Stimulated activated CD4-positive, alpha-beta T cell treated with anti-CD3 and anti-CD28 coated beads, TNF-alpha, amount 100 ng/mL, for 48 hours (primary cell): ENCODE data around the gene CHERP.
"Not testable (repeated sequence)": the region's sequence is repeated elsewhere in the genome, so short reads cannot be mapped to it uniquely, and the experiment has no call there.

Source experiments
- DNase-seq, 3 donors: peaks; one replicate each; pipeline ENCODE4 v3.0.0-alpha.2; 2020; ENCODE audit warnings: low read depth in 3 of 3

The CHERP gene

GRCh38 chr19:16476401-16476800, 65.8 kb downstream of the CHERP start:
- no peak for DNase-seq

- no peak for DNase-seq
Measured at GRCh38 chr19:16473875-16474392, 68.3 kb downstream of the CHERP start.

GRCh38 chr19:16472992-16473391, 69.2 kb downstream of the CHERP start:
- no peak for DNase-seq

GRCh38 chr19:16472559-16472899, 69.7 kb downstream of the CHERP start:
- DNase-seq, result not testable (repeated sequence)

GRCh38 chr19:16470911-16471811, 71.1 kb downstream of the CHERP start:
- no peak for DNase-seq

- no peak for DNase-seq
Measured at GRCh38 chr19:16470541-16470910, 71.7 kb downstream of the CHERP start.
